ENCODE results near the gene EEFSEC.

The EEFSEC gene

GRCh38 chr3:128405554-128406277 is 252.4 kb downstream of the EEFSEC start:
- TF ChIP-seq ZFX (IDR thresholded peaks at IDR 0.05; ENCODE audit: borderline replicate concordance) (no peak), CTCF (IDR thresholded peaks at IDR 0.05) (no peak)

DNA sequence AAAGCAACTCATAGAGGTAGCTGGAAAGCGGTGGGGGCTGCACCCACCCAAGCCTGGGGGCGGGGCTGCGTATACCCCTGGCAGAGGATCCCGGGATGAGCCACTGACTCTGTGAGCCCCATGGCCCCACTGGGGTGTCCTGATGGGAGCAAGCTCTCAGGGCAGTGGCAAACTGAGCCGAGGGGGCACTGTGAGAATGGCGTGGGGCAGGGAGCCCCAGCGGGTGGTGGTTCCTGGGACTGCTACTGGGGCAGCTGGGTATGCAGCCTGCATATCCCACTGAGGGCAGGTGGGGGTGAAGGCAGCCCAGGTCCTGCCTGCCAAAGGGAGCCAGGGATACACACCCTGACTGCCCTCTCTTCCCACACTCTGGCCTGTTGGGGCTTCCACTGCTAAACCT is 254.0 kb downstream of the EEFSEC start:
- H3K27ac ChIP-seq: no peak overlapping the region
- TF ChIP-seq ZFX (IDR thresholded peaks at IDR 0.05; ENCODE audit: borderline replicate concordance): no peak
- no peak for TF ChIP-seq CTCF (IDR thresholded peaks at IDR 0.05)

More at GRCh38 chr3:128405554-128406277, 252.4 kb downstream of the EEFSEC start:
- no peak overlapping the region for H3K27ac ChIP-seq

DNA sequence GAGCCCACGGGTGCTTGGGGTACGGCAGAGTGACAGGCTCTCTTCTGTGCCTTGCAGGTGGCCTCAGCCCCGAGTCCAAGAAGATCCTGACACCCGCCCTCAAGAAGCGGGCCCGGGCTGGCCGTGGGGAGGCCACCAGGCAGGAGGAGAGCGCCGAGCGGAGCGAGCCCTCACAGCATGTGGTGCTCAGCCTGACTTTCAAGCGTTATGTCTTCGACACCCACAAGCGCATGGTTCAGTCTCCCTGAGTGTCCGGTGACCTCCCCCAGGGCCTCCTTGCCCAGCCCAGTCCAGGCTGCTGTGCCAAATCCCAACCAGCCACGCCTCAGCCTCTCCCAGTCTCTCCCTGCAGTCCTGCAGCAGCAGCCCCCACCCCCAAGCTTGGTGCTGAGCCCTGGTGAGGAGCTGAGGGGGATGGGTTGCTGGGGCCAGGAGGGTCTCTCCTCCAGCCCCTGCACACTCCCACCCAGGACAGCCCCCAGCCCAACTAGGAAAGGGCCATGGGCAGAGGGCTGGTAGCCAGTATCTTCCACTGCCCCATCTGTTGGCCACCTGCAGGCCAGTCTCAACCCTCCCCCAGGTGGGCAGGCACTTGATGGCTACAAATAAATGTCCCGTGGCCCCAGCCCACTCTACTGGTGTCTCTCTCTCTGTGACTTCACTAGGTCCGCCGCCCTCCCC is 254.9 kb downstream of the EEFSEC start:
- no peak for TF ChIP-seq ZFX (IDR thresholded peaks at IDR 0.05; ENCODE audit: borderline replicate concordance)
- no peak for TF ChIP-seq CTCF (IDR thresholded peaks at IDR 0.05)
- no peak overlapping the region for H3K27ac ChIP-seq

- no peak for TF ChIP-seq ZFX (IDR thresholded peaks at IDR 0.05; ENCODE audit: borderline replicate concordance)
- TF ChIP-seq CTCF (IDR thresholded peaks at IDR 0.05): no peak
- H3K27ac ChIP-seq: no peak overlapping the region
Observed at GRCh38 chr3:128408693-128409623, 255.7 kb downstream of the EEFSEC start.

GRCh38 chr3:128409624-128410581 is 256.6 kb downstream of the EEFSEC start:
- no peak overlapping the region for H3K27ac ChIP-seq
- TF ChIP-seq CTCF (IDR thresholded peaks at IDR 0.05) (no peak), ZFX (IDR thresholded peaks at IDR 0.05; ENCODE audit: borderline replicate concordance) (no peak)
